ENCODE measurements around the gene SARM1.
"Not testable (repeated sequence)": the region's sequence is repeated elsewhere in the genome, so short reads cannot be mapped to it uniquely, and the experiment has no call there.

DNA sequence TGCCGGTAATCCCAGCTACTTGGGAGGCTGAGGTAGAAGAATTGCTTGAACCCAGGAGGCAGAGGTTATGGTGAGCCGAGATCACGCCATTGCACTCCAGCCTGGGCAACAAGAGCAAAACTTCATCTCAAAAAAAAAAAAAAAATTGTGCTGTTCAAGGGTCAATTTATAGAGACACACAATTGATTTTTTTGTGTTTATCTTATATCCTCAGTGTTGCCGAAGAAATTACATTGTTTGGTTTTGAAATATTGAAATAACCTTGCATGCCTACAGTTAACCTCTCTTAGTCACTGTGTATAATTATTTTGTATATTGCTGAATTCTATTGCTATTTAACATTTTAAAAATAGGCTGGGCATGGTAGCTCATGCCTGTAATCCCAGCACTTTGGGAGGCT, 56.5 kb downstream of the SARM1 start:
- TF ChIP-seq, protein P1, sequence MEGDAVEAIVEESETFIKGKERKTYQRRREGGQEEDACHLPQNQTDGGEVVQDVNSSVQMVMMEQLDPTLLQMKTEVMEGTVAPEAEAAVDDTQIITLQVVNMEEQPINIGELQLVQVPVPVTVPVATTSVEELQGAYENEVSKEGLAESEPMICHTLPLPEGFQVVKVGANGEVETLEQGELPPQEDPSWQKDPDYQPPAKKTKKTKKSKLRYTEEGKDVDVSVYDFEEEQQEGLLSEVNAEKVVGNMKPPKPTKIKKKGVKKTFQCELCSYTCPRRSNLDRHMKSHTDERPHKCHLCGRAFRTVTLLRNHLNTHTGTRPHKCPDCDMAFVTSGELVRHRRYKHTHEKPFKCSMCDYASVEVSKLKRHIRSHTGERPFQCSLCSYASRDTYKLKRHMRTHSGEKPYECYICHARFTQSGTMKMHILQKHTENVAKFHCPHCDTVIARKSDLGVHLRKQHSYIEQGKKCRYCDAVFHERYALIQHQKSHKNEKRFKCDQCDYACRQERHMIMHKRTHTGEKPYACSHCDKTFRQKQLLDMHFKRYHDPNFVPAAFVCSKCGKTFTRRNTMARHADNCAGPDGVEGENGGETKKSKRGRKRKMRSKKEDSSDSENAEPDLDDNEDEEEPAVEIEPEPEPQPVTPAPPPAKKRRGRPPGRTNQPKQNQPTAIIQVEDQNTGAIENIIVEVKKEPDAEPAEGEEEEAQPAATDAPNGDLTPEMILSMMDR (IDR thresholded peaks at IDR 0.05; ENCODE audit: low read depth, low read length) = not testable (repeated sequence)
- TF ChIP-seq EZH2phosphoT487 (IDR thresholded peaks at IDR 0.05; ENCODE audit: low read depth) = not testable (repeated sequence)
